MM.1S (cell line): ENCODE data around the gene NBAS.

Experiments used
- DNase-seq: peaks from one replicate; pipeline ENCODE4 v3.0.0-alpha.2; 2015
- H2AFZ ChIP-seq: fragments of 300-600 bp; sonication (generic); 2 replicates; pipeline ENCODE4 v1.6.0; 2016; ENCODE audit warnings: antibody characterized with exemption, low read length
- H3F3A ChIP-seq: fragments of 300-600 bp; sonication (generic); 2 replicates; pipeline ENCODE4 v1.6.1; 2016; ENCODE audit warnings: mild to moderate bottlenecking, antibody characterized with exemption, low read length, moderate library complexity, mixed read lengths; ENCODE audit not compliant: insufficient read depth
- H3K27ac ChIP-seq: fragments of 300-600 bp; sonication (generic); 2 replicates; pipeline ENCODE4 v1.5.1; 2016; ENCODE audit warnings: mild to moderate bottlenecking, low read length
- H3K27me3 ChIP-seq: fragments of 300-600 bp; sonication (generic); replicated peaks from 2 replicates; pipeline ENCODE4 v1.6.0; 2016; ENCODE audit warnings: low read length; ENCODE audit not compliant: insufficient read depth
- H3K36me3 ChIP-seq: fragments of 300-600 bp; sonication (generic); replicated peaks from 2 replicates; pipeline ENCODE4 v1.6.1; 2016; ENCODE audit warnings: mild to moderate bottlenecking, low read length, mixed read lengths; ENCODE audit not compliant: insufficient read depth
- H3K4me1 ChIP-seq: fragments of 300-600 bp; sonication (generic); 2 replicates; pipeline ENCODE4 v1.6.1; 2016; ENCODE audit warnings: low read length, mixed read lengths
- H3K4me2 ChIP-seq: fragments of 300-600 bp; sonication (generic); 2 replicates; pipeline ENCODE4 v1.6.0; 2016; ENCODE audit warnings: low read depth, low read length
- H3K4me3 ChIP-seq: fragments of 300-600 bp; sonication (generic); 2 replicates; pipeline ENCODE4 v1.5.1; 2016; ENCODE audit warnings: low read length, mixed read lengths
- H3K79me2 ChIP-seq: fragments of 300-600 bp; sonication (generic); 2 replicates; pipeline ENCODE4 v1.6.1; 2016; ENCODE audit warnings: mixed run types, low read length, mixed read lengths
- H3K9ac ChIP-seq: fragments of 300-600 bp; sonication (generic); 2 replicates; pipeline ENCODE4 v1.6.1; 2016; ENCODE audit warnings: low read length, mixed read lengths
- H3K9me2 ChIP-seq: fragments of 300-600 bp; sonication (generic); replicated peaks from 2 replicates; pipeline ENCODE4 v1.6.1; 2016; ENCODE audit warnings: mild to moderate bottlenecking, low read length, mixed read lengths; ENCODE audit not compliant: insufficient read depth
- H3K9me3 ChIP-seq: fragments of 300-600 bp; sonication (generic); replicated peaks from 2 replicates; pipeline ENCODE4 v1.6.1; 2016; ENCODE audit warnings: mild to moderate bottlenecking, low read length, mixed read lengths; ENCODE audit not compliant: insufficient read depth
- H4K20me1 ChIP-seq: fragments of 300-600 bp; sonication (generic); 2 replicates; pipeline ENCODE4 v1.6.1; 2016; ENCODE audit warnings: mild to moderate bottlenecking, low read length, moderate library complexity, mixed read lengths; ENCODE audit not compliant: insufficient read depth
- CTCF ChIP-seq: fragments of 300-600 bp; sonication (generic); IDR thresholded peaks from 2 replicates; pipeline ENCODE4 v1.5.1; 2016; ENCODE audit warnings: antibody characterized with exemption, low read length, mixed read lengths
- EZH2 ChIP-seq: fragments of 300-600 bp; sonication (generic); optimal IDR thresholded peaks from 2 replicates; pipeline ENCODE3; 2017; ENCODE audit warnings: low read depth, mild to moderate bottlenecking, antibody characterized with exemption, low read length, mixed read lengths
- EZH2phosphoT487 ChIP-seq: fragments of 300-600 bp; sonication (generic); IDR thresholded peaks from 2 replicates; pipeline ENCODE4 v1.6.1; 2018; ENCODE audit warnings: antibody characterized with exemption, low read length

Gene NBAS

DNA sequence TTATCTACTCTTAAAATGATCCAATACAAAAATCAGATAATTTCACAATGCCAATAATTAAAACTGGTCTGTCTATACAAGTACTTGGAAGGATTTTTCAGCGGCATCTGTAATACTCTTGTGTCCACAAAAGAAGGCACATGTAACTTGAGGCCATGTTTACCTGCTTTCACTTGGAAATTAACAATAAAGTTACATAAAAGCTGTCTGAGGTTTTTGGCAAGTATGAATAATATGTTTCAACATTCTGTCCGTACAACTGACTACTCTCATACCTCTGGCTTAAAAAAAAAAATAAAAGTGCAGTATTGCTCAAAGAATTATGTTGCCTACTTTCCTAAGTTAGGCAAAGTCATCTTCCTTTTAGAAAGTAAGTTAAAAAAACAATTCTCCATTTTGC, 253.6 kb downstream of the NBAS start:
- Histone ChIP-seq H3K4me2 (no peak overlapping the region), H3K27me3 (no peaks in the 10 kb centered on the region), H3K27ac (no peak overlapping the region), H3K4me1 (no peaks in the 10 kb centered on the region), H3F3A (no peaks in the 10 kb centered on the region), H4K20me1 (no peaks in the 10 kb centered on the region), H2AFZ (no peak overlapping the region), H3K9ac (no peak overlapping the region), H3K36me3 (no peaks in the 10 kb centered on the region), H3K4me3 (no peak overlapping the region), H3K9me3 (no peaks in the 10 kb centered on the region), H3K79me2 (no peaks in the 10 kb centered on the region), H3K9me2 (no peaks in the 10 kb centered on the region)
- TF ChIP-seq EZH2phosphoT487 (no peak), EZH2 (no peak), CTCF (no peak)
- no peak for DNase-seq

- Histone ChIP-seq H4K20me1 (no peaks in the 10 kb centered on the region), H3K27ac (no peak overlapping the region), H3K9me3 (no peaks in the 10 kb centered on the region), H3K79me2 (no peaks in the 10 kb centered on the region), H3F3A (no peaks in the 10 kb centered on the region), H3K9ac (no peak overlapping the region), H3K4me3 (no peak overlapping the region), H2AFZ (no peak overlapping the region), H3K36me3 (no peaks in the 10 kb centered on the region), H3K4me1 (no peaks in the 10 kb centered on the region), H3K4me2 (no peak overlapping the region), H3K9me2 (no peaks in the 10 kb centered on the region), H3K27me3 (no peaks in the 10 kb centered on the region)
- no peak for DNase-seq
- TF ChIP-seq CTCF (no peak), EZH2 (no peak), EZH2phosphoT487 (no peak)
Measured at GRCh38 chr2:15306706-15307105, 254.4 kb downstream of the NBAS start.

DNA sequence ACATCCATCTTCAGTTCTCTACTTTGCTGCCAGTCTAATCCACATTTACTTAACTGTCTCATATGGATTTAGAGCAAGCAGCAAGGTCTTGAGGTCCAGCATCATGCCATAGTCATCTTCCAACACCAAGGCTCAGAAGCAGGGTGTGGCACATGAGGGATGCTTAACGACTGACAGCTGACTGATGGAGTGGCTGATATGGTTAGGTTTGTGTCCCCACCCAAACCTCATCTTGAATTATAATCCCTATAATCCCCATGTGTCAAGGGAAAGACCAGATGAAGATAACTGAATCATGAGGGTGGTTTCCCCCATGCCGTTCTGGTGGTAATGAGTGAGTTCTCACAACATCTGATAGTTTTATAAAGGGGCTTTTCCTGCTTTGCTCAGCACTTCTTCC, 257.3 kb downstream of the NBAS start:
- Histone ChIP-seq H3K9me2 (no peaks in the 10 kb centered on the region), H3K9ac (no peak overlapping the region), H2AFZ (no peak overlapping the region), H3F3A (no peaks in the 10 kb centered on the region), H3K27me3 (no peaks in the 10 kb centered on the region), H3K4me1 (no peaks in the 10 kb centered on the region), H3K9me3 (no peaks in the 10 kb centered on the region), H3K4me3 (no peak overlapping the region), H3K79me2 (no peaks in the 10 kb centered on the region), H3K27ac (no peak overlapping the region), H3K4me2 (no peak overlapping the region), H4K20me1 (no peaks in the 10 kb centered on the region), H3K36me3 (0 out of 2 replicates have a peak, but pooled peaks cover 2% of the 10 kb centered on the region)
- TF ChIP-seq EZH2: no peak
- no peak for TF ChIP-seq EZH2phosphoT487
- TF ChIP-seq CTCF: no peak
- no peak for DNase-seq
